Neural cell (in vitro differentiated cells): ENCODE data around the gene PANK1.

Experiments
- CTCF ChIP-seq: fragments of 450-650 bp; IDR thresholded peaks from 2 replicates; pipeline ENCODE4 v1.5.1; 2014; ENCODE audit warnings: antibody characterized with exemption, mild to moderate bottlenecking, moderate library complexity; ENCODE audit not compliant: poor library complexity, severe bottlenecking
- MXI1 ChIP-seq: fragments of 450-650 bp; conservative IDR thresholded peaks from 2 replicates; pipeline ENCODE4 v1.6.1; 2014; ENCODE audit warnings: antibody characterized with exemption, mild to moderate bottlenecking; ENCODE audit not compliant: poor library complexity, severe bottlenecking
- SMC3 ChIP-seq: fragments of 450-650 bp; conservative IDR thresholded peaks from 2 replicates; pipeline ENCODE4 v1.6.1; 2014; ENCODE audit warnings: antibody characterized with exemption, mild to moderate bottlenecking, moderate library complexity; ENCODE audit not compliant: poor library complexity

- TF ChIP-seq CTCF (no peak), MXI1 (no peak), SMC3 (no peak)
Observed at GRCh38 chr10:89549510-89549909, 95.5 kb downstream of the PANK1 start.
